ENCODE data around the gene MTMR4. TPM values are rescaled to one million over a fixed set of nuclear protein-coding genes. Genes with fewer than 3 reads are reported as not detected.
A peak's percentile ranks its signal among the peaks of the same experiment; 100 is the strongest.

Gene MTMR4
- total and polyA plus RNA-seq, 7 experiments from 2014 or later: 19.4 to 71.3 (median 47.8) TPM

GRCh38 chr17:58517928-58518609 is 3.6 kb upstream of the MTMR4 start:
- Histone ChIP-seq H3K36me3 (ENCODE audit: control insufficient read depth in 2 of 3, insufficient read depth in 3 of 3, low read length in 3 of 3) (peaks cover 0 to 8% (median 0%) of the 10 kb centered on the region in 3 experiments), H3K27me3 (ENCODE audit: control insufficient read depth in 2 of 2, insufficient read depth in 2 of 2, low read length in 2 of 2) (no peaks in the 10 kb centered on the region), H3K4me1 (ENCODE audit: control insufficient read depth in 2 of 2, insufficient read depth in 2 of 2, low read length in 2 of 2) (peaks cover 20 to 27% of the 10 kb centered on the region in 2 donors), H3K9me3 (ENCODE audit: control insufficient read depth in 2 of 3, low read length in 3 of 3) (no peaks in the 10 kb centered on the region), H3K27ac (ENCODE audit: low read depth, low read length) (peak overlapping the region; percentile 84), H3K4me3 (ENCODE audit: low read length) (peak overlapping the region; percentile 99)
- Mint-ChIP-seq H3K9me3 (peaks cover 0 to 5% (median 0%) of the 10 kb centered on the region in 11 donors), H3K4me1 (peaks cover 30 to 48% (median 45%) of the 10 kb centered on the region in 7 donors), H3K36me3 (peaks cover 0 to 1% (median 0%) of the 10 kb centered on the region in 5 donors), H3K27ac (peak overlapping the region; percentile 82 to 97 (median 95)), H3K27me3 (peaks cover 0 to 5% (median 0%) of the 10 kb centered on the region in 5 donors), H3K4me3 (peak overlapping the region; percentile 92 to 98 (median 96))
- intact Hi-C loops (cut with micrococcal nuclease): loop anchor here (1.0 to 10.0 kb wide), 38 partner anchors 14 to 1923 kb away; partner anchors contain the start of genes CLTC (in 2 of the 2), DGKE (in 2 of the 2), DHX40 (in 2 of the 2) and MSI2 (in 2 of the 2)
- ChIA-PET POLR2A (interaction anchor here (0.6 to 2.6 kb wide), 18 partner anchors 8 to 637 kb away, joined by 3 to 33 read pairs (median 6); partner anchors contain the start of genes HSF5, RAD51C, SKA2 and SUPT4H1), CTCF (interaction anchor here (0.7 to 2.8 kb wide), 10 partner anchors 9 to 501 kb away, joined by 3 to 45 read pairs (median 3); partner anchors contain the start of gene HSF5)
- peak; percentile 89 for ATAC-seq
- peak; percentile 92 to 100 (median 100) for DNase-seq

DNA sequence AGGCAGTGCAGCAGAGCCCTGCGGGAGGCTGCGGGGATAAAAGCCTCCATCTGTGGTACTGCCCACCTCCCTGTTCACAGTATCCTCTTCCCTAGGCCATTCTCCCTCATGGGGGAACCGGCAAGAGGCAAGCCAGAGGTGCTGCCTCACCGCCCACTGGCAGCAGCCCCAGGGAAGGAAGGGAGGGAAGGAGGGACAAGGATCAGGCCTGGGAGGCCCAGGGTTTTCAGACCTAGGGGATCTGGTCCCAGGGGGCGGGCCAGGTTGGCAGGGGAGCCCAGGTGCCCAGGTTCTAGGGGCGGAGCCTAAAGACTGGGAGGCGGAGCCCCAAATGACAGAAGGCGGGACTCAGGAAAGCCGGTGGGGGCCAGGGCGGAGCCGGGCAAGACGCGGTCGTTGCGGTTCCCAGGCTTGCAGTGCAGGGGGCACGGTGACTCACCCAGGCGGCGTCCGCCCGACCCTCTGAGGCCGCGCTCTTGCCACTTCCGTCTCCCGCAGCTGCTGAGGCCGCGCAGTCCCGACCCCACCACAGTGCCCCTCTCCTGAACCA is 3.0 kb upstream of the MTMR4 start:
- peaks cover 0 to 5% (median 0%) of the 10 kb centered on the region in 11 donors for H3K9me3 Mint-ChIP-seq
- peak overlapping the region; percentile 84 for H3K27ac ChIP-seq (ENCODE audit: low read depth, low read length)
- DNase-seq (no peak), ATAC-seq (no peak)
- peaks cover 0 to 4% (median 0%) of the 10 kb centered on the region in 5 donors for H3K36me3 Mint-ChIP-seq
- intact Hi-C loops (cut with micrococcal nuclease): loop anchor here (2.0 to 10.0 kb wide), 12 partner anchors 180 to 1923 kb away; partner anchors contain the start of genes DHX40 (in 2 of the 2), MSI2 (in 2 of the 2), C17orf67 (in 1 of the 2) and DGKE (in 1 of the 2)
- peak overlapping the region; percentile 92 to 98 (median 96) for H3K4me3 Mint-ChIP-seq
- ChIA-PET POLR2A (interaction anchor here (0.6 to 2.6 kb wide), 10 partner anchors 19 to 487 kb away, joined by 3 to 33 read pairs (median 6); partner anchors contain the start of genes HSF5, RAD51C, SUPT4H1 and TEX14), CTCF (interaction anchor here (2.6 to 2.8 kb wide), 2 partner anchors 71 to 487 kb away, joined by 12 to 45 read pairs; no protein-coding TSS in a partner anchor)
- no peaks in the 10 kb centered on the region for H3K27me3 ChIP-seq (ENCODE audit: control insufficient read depth in 2 of 2, insufficient read depth in 2 of 2, low read length in 2 of 2)
- peaks cover 20 to 34% of the 10 kb centered on the region in 2 donors for H3K4me1 ChIP-seq (ENCODE audit: control insufficient read depth in 2 of 2, insufficient read depth in 2 of 2, low read length in 2 of 2)
- peak overlapping the region; percentile 82 to 97 (median 95) for H3K27ac Mint-ChIP-seq
- peaks cover 0 to 13% (median 0%) of the 10 kb centered on the region in 3 experiments for H3K36me3 ChIP-seq (ENCODE audit: control insufficient read depth in 2 of 3, insufficient read depth in 3 of 3, low read length in 3 of 3)
- H3K27me3 Mint-ChIP-seq: peaks cover 0 to 5% (median 0%) of the 10 kb centered on the region in 5 donors
- peak overlapping the region; percentile 90 for H3K4me3 ChIP-seq (ENCODE audit: low read length)
- H3K4me1 Mint-ChIP-seq: peaks cover 33 to 53% (median 49%) of the 10 kb centered on the region in 7 donors
- no peaks in the 10 kb centered on the region for H3K9me3 ChIP-seq (ENCODE audit: control insufficient read depth in 2 of 3, low read length in 3 of 3)

DNA sequence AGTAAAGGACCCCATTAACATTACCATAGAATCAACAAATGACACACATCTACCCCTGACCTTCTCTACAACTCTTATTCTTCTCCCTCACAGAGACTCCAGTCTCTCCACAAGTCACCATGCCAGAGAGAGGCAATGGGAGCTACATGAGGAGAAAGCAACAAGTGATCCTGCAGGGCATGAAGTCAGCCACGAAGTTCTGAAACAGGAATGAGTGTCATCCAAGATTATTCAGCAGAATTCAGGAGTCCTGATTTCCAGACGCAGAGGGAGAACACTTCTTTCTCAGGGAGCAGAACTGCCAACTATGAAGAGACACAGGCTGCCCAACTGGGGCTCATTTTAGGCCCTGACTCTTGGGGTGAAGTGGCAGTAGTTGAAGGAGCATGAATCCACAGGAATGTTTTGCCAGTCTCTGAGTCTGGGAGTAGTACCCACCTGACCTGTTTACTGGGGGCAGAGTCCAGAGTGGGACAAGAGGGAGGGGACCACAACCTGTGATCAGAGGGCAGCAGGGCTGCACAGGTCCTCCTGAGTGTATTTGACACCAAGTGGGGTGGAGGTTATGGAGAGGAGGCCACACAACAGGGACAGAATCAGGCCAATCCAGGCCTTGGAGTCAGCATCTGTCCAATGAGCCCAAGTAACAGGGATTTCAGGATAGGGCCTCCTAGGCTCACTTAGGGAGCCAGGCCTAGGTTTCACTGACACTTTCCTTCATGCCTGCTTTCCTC is 2.4 kb upstream of the MTMR4 start:
- H3K4me1 ChIP-seq (ENCODE audit: control insufficient read depth in 2 of 2, insufficient read depth in 2 of 2, low read length in 2 of 2): peaks cover 20 to 35% of the 10 kb centered on the region in 2 donors
- H3K4me3 ChIP-seq (ENCODE audit: low read length): peak overlapping the region; percentile 90
- ChIA-PET CTCF (interaction anchor here (2.6 to 2.8 kb wide), 2 partner anchors 71 to 488 kb away, joined by 12 to 45 read pairs; no protein-coding TSS in a partner anchor), POLR2A (interaction anchor here (2.1 to 2.6 kb wide), 2 partner anchors 19 to 487 kb away, joined by 5 to 33 read pairs; no protein-coding TSS in a partner anchor)
- no peaks in the 10 kb centered on the region for H3K9me3 ChIP-seq (ENCODE audit: control insufficient read depth in 2 of 3, low read length in 3 of 3)
- Mint-ChIP-seq H3K4me1 (peaks cover 35 to 54% (median 49%) of the 10 kb centered on the region in 7 donors), H3K27ac (peak overlapping the region; percentile 82 to 97 (median 95)), H3K27me3 (peaks cover 0 to 5% (median 0%) of the 10 kb centered on the region in 5 donors), H3K4me3 (peak overlapping the region; percentile 92 to 98 (median 96)), H3K36me3 (peaks cover 0 to 5% (median 1%) of the 10 kb centered on the region in 5 donors), H3K9me3 (peaks cover 0 to 5% (median 0%) of the 10 kb centered on the region in 11 donors)
- H3K27ac ChIP-seq (ENCODE audit: low read depth, low read length): peak overlapping the region; percentile 84
- peaks cover 0 to 19% (median 0%) of the 10 kb centered on the region in 3 experiments for H3K36me3 ChIP-seq (ENCODE audit: control insufficient read depth in 2 of 3, insufficient read depth in 3 of 3, low read length in 3 of 3)
- no peak for DNase-seq
- ATAC-seq: no peak
- no peaks in the 10 kb centered on the region for H3K27me3 ChIP-seq (ENCODE audit: control insufficient read depth in 2 of 2, insufficient read depth in 2 of 2, low read length in 2 of 2)
- intact Hi-C loops (cut with micrococcal nuclease): loop anchor here (2.0 to 10.0 kb wide), 12 partner anchors 180 to 1922 kb away; partner anchors contain the start of genes DHX40 (in 2 of the 2), MSI2 (in 2 of the 2), C17orf67 (in 1 of the 2) and DGKE (in 1 of the 2)

- H3K4me1 Mint-ChIP-seq: peaks cover 44 to 67% (median 57%) of the 10 kb centered on the region in 7 donors
- CTCF ChIA-PET: interaction anchor here (0.8 to 1.7 kb wide), 2 partner anchors 27 to 73 kb away, joined by 4 to 5 read pairs; partner anchors contain the start of gene HSF5
- peak overlapping the region; percentile 54 to 98 (median 83) for H3K4me3 Mint-ChIP-seq
- intact Hi-C loops (cut with micrococcal nuclease): loop anchor here (5.0 to 10.0 kb wide), 11 partner anchors 178 to 1920 kb away; partner anchors contain the start of genes DHX40 (in 2 of the 2), MSI2 (in 2 of the 2), C17orf67 (in 1 of the 2) and DGKE (in 1 of the 2)
- POLR2A ChIA-PET: interaction anchor here (0.6 to 3.2 kb wide), 10 partner anchors 27 to 1716 kb away, joined by 3 to 14 read pairs (median 4); partner anchors contain the start of gene HSF5
- H3K4me1 ChIP-seq (ENCODE audit: control insufficient read depth in 2 of 2, insufficient read depth in 2 of 2, low read length in 2 of 2): peaks cover 20 to 35% of the 10 kb centered on the region in 2 donors
- H3K27ac Mint-ChIP-seq: peak overlapping the region; percentile 17 to 97 (median 88)
- peak overlapping the region; percentile 67 for H3K27ac ChIP-seq (ENCODE audit: low read depth, low read length)
- peaks cover 0 to 5% (median 0%) of the 10 kb centered on the region in 11 donors for H3K9me3 Mint-ChIP-seq
- peaks cover 8 to 18% (median 15%) of the 10 kb centered on the region in 5 donors for H3K36me3 Mint-ChIP-seq
- no peaks in the 10 kb centered on the region for H3K27me3 ChIP-seq (ENCODE audit: control insufficient read depth in 2 of 2, insufficient read depth in 2 of 2, low read length in 2 of 2)
- DNase-seq (no peak), ATAC-seq (no peak)
- no peak overlapping the region for H3K4me3 ChIP-seq (ENCODE audit: low read length)
- H3K27me3 Mint-ChIP-seq: peaks cover 0 to 5% (median 0%) of the 10 kb centered on the region in 5 donors
- no peaks in the 10 kb centered on the region for H3K9me3 ChIP-seq (ENCODE audit: control insufficient read depth in 2 of 3, low read length in 3 of 3)
- peaks cover 12 to 35% (median 13%) of the 10 kb centered on the region in 3 experiments for H3K36me3 ChIP-seq (ENCODE audit: control insufficient read depth in 2 of 3, insufficient read depth in 3 of 3, low read length in 3 of 3)
Observed at GRCh38 chr17:58515286-58515685, 848 bp upstream of the MTMR4 start.

DNA sequence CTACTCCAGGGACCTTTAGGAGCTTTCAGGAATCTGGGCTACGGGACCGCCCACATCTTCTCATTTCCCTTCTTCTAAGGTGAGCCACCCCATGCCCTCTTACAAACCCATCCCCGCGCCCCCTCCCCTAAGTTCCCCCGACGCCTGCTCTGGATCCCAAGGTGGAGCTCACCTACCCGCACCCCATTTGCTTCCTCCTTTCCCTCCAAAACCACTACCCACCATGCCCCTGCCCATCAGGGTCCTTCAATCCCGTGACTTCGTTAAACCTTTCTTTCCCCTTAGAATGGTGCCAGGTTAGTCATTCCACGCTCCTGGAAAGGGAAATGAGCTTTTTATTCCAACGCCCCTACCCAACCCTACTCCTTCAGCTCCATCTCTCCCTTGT is 326 bp upstream of the MTMR4 start:
- intact Hi-C loops (cut with micrococcal nuclease): loop anchor here (1.0 to 10.0 kb wide), 14 partner anchors 26 to 1920 kb away; partner anchors contain the start of genes DHX40 (in 2 of the 2), MSI2 (in 2 of the 2), C17orf67 (in 1 of the 2) and DGKE (in 1 of the 2)
- peak overlapping the region; percentile 67 for H3K27ac ChIP-seq (ENCODE audit: low read depth, low read length)
- H3K36me3 Mint-ChIP-seq: peaks cover 11 to 22% (median 19%) of the 10 kb centered on the region in 5 donors
- H3K27ac Mint-ChIP-seq: peak overlapping the region; percentile 17 to 96 (median 82)
- H3K4me3 ChIP-seq (ENCODE audit: low read length): peak overlapping the region; percentile 33
- no peak for ATAC-seq
- no peaks in the 10 kb centered on the region for H3K27me3 ChIP-seq (ENCODE audit: control insufficient read depth in 2 of 2, insufficient read depth in 2 of 2, low read length in 2 of 2)
- H3K4me3 Mint-ChIP-seq: peak overlapping the region; percentile 54 to 98 (median 83)
- peaks cover 0 to 5% (median 0%) of the 10 kb centered on the region in 11 donors for H3K9me3 Mint-ChIP-seq
- no peaks in the 10 kb centered on the region for H3K9me3 ChIP-seq (ENCODE audit: control insufficient read depth in 2 of 3, low read length in 3 of 3)
- H3K27me3 Mint-ChIP-seq: peaks cover 0 to 5% (median 0%) of the 10 kb centered on the region in 5 donors
- POLR2A ChIA-PET: interaction anchor here (0.6 to 3.2 kb wide), 7 partner anchors 26 to 541 kb away, joined by 3 to 14 read pairs (median 4); partner anchors contain the start of gene HSF5
- DNase-seq: no peak
- peaks cover 20 to 35% of the 10 kb centered on the region in 2 donors for H3K4me1 ChIP-seq (ENCODE audit: control insufficient read depth in 2 of 2, insufficient read depth in 2 of 2, low read length in 2 of 2)
- peaks cover 46 to 67% (median 57%) of the 10 kb centered on the region in 7 donors for H3K4me1 Mint-ChIP-seq
- peaks cover 13 to 40% (median 16%) of the 10 kb centered on the region in 3 experiments for H3K36me3 ChIP-seq (ENCODE audit: control insufficient read depth in 2 of 3, insufficient read depth in 3 of 3, low read length in 3 of 3)
- CTCF ChIA-PET: interaction anchor here (0.7 to 1.7 kb wide), 3 partner anchors 27 to 211 kb away, joined by 3 to 5 read pairs (median 4); partner anchors contain the start of gene HSF5
